DMS153 treated with DMSO at 0.1 percent for 48 hours (cell line): ENCODE measurements around the gene TECPR2.
"Not testable (repeated sequence)": the region's sequence is repeated elsewhere in the genome, so short reads cannot be mapped to it uniquely, and the experiment has no call there.

ENCODE experiments used
- DNase-seq: peaks from one replicate; lab custom pipeline; 2025; ENCODE audit not compliant: unreplicated experiment; lab: John Stamatoyannopoulos, UW

The TECPR2 gene

DNA sequence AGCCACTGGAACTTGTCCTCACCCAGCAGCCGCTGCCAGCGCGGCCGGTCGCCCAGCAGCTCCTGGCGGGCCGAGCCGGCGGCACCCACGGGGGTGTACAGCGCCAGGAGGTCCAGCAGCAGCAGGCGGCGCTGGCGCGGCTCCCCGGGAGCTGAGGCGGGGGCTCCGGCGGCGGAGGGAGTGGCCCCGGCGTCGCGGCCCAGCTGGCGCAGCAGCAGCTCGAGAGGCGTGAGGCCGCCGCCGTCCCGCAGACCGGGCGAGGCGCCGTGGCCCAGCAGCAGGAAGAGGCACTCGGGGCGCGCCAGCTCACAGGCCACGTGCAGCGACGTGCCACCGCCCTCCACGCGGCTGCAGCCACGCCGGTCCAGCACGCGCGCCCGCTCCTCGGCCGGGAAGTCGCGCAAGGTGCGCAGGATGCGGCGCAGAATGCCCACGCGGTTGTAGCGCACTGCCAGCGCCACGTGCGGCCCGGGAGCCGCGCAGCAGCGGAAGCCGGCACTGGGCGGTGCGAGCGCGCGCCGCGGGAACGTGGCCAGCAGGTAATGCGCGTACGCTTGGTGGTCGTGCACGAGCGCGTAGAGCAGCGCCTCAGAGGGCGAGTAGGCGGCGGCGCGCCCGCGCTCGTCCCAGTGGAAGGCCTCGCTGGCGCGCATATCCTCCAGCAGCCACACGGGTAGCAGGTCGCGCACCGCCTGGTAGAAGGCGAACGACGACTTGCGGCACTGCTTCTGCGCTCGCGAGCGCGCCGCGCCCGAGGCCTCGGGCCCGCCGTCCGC, 144.5 kb downstream of the TECPR2 start:
- no peak for DNase-seq

DNA sequence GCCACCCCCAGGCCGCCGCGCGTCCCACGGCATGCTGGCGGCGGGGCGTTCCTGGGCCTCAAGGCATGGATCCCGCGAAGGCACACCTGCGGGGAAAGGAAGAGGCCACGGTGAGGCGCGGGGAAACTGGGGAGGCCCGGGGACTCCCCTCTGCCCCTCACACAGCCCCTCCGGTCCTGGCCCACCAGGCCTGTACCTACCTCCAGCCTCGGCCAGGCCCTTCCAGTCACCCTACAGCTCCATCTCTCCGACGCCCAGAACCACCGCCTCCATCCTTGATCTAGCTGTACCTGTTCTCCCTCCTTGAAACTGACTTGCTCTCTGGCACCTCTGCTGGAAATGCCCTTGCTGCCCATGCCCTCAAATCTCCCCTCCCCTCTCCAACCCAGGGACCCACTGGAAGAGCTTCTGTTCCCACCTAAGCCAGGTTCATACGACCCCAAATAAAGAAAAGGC, 145.1 kb downstream of the TECPR2 start:
- DNase-seq, result no peak

DNA sequence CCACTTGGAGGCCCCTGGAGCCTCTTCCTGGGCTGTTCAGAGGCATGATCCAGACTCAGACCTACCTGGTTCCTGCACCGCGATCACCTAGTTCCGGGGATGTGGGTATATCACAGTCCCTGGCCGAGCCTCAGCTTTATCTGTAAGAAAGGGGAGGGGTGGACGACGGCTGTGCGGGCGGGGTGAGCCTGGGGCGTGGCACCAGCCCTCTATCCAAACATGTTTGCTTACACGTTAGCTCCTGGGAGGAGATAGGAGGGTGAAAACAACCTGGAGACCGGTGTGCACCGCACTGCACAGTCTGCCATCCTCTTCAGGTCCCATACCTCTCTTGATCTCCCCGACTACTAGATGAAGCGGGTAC, 145.7 kb downstream of the TECPR2 start:
- no peak for DNase-seq

DNA sequence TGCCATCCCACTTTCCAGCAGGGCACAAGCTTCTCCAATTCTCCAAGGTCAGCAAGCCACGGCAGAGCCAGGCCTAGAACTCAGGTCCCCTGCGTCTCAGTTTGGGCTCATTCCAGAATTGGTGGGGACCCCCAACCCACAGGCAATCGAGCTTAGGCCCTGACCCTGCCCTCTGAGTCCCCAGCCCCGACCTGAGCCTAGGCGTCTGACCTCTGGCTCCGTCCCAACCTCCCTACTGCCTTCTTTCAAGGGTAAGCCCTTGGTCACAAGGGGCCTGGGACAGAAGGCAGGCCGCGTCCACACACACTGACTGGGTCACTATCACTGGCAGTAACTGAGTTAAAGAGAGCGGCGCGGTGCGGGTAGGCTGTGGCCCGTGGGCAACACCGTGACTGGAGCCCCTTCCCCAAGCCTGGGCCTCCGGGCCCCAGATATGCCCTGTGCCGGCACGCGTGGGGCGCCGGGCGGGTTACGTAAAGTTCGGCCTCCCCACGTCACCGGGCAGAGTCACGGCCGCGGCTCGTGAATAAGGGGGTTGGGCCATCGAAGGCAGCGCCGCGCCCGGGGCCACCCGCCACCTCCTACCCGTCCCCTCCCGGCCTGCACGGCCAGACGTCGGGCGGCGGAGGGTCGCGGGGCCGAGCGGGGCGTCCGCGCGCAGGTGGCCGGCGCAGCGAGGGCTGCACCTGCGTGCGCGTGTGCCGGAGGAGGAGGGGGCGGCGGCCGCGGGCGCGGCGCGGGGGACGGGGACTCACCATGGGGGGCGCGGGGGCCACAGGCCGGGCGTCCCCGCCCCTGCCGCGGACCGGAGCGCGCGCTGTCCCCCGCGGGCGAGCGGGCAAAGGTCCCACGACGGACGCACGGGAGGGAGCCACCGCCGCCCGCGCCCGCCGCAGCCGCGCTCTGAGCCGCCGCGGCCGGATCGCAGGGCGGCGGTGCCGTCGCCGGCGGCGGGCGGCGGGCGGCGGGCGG, 146.3 kb downstream of the TECPR2 start:
- no peak for DNase-seq

DNA sequence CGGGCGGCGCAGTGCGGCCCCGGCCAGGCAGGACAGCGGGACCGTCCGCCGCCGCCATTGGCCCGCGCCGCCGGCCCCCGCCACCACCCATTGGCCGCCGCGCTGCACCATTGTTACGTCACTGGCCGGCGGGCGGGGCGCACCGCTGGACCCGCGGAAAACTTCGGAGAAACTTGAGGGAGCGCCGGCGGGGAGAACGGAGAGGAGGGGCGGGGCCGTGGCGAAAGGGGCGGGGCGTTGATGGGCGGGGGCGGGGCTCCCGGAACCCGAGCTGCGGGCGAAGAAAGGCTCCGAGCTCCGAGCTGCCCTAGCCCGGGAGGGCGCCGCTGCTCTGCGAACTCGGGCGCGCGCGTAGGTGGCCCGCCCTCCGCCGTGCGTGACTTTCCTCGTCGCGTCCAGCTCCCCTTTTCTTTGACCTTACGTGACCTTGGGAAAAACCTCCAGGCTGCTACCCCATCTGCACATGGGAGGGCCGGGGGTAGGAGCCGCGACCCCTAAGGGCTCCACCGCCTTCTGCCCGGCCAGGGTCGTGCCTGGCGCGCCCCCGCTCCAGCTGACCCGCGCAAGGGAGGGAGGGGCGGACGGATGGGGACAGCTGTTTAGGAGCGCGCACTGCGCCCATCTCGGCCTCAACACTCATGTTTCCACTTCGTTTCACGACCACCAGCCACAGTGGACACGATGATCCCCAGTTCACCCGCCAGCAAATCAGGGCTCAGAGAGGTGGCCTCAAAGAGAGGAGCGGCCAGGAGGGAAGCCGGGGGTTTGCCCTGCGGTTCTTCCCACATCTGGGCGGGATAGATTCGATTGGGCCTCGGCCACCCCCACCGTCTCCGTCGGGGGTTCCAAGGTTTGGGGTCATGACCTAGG, 147.2 kb downstream of the TECPR2 start, which contains the start of gene ANKRD9:
TSS of gene ANKRD9 (minus strand) at position 31 of the 870 bp plus-strand sequence. CDS start 1,887 bp downstream, outside the sequence.
- DNase-seq, result peak; percentile 42

DNA sequence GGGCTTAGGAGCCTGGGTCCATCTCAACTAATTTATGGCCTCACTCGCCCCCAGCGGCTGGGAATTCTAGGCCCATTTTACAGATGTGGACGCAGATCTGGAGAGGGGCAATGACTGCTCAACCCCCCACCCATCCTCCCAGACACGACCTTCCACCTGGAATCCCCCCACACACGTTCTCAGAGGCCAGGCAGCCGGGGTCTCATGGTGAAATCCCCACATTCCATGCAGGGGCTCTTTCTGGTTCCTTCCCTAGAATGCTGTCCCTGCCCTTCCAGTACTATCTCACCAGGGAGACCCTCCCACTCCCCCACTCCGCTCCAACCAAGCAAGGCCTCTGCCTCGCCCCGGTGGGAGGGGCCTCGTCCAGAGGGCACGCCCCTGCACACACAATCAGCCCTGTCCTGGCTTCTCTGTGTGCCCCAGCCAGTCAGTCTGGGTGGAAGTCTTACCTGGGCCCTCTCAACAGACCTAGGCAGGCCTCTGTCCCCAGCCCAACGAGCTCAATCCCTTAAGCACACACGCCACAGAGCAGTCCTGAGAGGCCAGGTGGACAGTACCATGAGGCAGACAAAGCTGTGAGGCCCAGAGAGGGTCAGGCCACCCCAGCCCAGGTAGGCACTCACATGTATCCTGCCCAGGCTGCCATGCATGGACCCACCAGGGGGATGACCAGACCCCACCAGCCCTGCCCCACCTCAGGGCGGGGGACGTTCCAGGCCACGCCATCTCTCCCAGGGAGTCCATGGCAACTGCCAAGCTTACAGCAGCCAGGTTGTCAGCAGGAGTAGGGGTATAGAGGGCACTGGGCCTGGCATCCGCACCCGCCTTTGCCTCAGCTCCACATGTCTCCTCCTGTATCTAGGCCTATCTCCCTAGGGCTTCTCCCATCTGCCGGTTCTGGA, 148.1 kb downstream of the TECPR2 start:
- no peak for DNase-seq

DNA sequence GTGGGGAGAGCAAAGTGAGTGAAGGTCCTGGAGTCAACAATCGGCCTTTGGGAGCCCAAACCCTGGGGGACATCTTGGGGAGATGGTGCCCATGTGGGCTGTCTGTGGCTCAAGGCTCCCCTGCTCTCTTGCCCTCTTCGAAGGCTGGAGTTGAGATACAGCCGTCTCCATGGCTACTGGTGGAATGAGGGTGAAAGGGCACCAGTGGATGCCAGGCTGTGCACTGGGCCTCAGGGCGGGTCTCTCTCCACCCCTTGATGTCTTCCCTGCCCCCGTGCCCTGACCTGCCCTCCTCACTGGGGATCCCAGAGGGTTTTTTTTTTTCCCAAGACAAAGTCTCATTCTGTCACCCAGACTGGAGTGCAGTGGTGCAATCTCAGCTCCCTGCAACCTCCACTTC, 148.8 kb downstream of the TECPR2 start:
- DNase-seq, result no peak

DNA sequence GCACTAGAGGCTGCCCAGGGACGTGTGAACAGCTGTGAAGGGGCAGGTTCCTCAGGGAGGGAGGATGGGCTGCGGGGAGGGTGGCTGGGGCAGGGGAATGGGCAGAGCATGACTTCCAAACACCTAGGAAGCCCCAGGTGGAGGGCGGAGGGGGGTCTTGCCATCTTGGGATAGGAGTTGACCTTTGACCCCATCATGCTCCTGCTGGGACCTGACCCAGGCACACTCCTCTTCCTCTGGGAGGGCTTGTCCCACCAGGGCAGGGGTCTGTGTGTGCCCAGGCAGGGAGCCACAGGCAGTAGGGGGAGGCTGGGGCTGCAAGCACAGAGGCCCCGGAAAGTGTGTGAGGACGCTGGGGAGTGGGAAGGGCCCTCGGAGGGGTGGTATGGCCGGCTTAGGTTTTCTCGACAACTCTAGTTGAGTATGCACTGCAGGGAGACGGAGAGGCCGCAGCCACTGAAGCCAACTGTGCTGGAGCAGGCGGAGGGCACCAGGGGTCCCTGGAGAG, 150.1 kb downstream of the TECPR2 start:
- no peak for DNase-seq

DNA sequence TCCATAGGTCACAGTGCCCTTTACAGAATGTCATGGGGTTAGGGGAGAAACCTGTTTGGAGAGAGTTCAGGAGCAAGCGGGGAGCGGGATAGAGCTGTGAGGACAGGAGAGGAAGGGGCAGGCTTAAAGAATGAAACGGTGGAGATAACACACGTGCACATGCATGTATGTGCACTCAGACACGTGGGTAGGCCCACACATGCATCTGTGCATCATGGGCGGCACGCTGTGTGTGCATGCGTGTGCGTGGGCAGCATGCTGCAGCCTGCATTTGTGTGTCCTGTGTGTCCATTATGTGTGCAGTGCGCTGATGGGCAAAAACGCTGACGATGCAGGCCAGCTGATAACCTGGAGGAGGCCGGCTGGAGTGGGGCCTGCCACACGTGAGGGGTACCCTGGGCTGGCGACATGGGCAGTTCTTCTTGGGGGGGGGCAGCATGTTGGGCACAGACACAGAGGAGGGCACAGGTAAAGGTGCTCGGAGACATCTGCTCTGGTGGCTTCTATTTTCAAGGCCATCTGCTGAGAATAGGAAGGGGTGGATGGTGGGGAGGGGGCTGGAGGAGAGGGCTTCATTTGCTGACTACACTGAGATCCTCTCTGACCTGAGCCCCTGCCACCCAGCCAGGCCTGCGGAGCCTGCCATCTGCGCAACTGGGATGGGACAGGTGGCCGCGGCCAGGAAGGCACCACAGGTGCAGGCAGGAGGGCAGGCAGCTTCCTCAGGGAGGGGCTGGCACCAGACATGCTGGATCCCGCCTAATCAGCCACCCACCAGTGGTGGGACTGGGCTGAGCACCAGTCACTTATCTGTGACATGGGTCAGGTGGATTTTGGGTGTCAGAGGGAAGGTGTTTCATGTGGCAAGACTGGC, 151.4 kb downstream of the TECPR2 start:
- no peak for DNase-seq

DNA sequence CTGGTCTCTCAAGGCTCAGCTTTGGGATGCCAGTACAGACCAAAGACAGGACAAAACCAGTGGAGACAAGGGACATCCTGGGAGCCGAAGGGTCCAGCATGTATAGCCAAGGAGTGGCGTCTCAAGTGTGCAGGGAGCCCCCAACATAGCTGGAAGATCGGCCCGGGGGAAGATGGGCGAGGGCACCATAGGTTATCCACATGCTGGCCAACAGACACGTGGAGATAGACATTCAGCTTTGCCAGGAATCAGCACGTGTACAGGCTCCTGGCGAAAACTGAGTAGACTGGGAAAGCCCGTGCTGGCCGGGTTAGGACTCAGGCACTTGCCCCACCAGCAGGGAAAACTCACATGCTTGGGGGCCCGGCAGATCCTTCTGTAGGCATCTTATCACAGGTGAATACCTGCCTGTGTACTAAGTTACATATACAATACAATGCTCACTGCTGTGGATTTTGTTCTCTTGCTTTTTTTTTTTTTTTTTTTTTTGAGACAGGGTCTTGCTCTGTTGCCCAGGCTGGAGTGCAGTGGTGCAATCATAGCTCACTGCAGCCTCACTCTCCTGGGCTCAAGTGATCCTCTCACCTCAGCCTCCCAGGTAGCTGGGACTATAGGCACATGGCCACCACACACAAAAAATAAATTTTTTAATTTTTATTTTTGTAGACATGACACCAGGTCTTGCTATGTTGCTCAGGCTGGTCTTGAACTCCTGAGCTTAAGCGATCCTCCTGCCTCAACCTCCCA, 152.4 kb downstream of the TECPR2 start:
- no peak for DNase-seq

DNA sequence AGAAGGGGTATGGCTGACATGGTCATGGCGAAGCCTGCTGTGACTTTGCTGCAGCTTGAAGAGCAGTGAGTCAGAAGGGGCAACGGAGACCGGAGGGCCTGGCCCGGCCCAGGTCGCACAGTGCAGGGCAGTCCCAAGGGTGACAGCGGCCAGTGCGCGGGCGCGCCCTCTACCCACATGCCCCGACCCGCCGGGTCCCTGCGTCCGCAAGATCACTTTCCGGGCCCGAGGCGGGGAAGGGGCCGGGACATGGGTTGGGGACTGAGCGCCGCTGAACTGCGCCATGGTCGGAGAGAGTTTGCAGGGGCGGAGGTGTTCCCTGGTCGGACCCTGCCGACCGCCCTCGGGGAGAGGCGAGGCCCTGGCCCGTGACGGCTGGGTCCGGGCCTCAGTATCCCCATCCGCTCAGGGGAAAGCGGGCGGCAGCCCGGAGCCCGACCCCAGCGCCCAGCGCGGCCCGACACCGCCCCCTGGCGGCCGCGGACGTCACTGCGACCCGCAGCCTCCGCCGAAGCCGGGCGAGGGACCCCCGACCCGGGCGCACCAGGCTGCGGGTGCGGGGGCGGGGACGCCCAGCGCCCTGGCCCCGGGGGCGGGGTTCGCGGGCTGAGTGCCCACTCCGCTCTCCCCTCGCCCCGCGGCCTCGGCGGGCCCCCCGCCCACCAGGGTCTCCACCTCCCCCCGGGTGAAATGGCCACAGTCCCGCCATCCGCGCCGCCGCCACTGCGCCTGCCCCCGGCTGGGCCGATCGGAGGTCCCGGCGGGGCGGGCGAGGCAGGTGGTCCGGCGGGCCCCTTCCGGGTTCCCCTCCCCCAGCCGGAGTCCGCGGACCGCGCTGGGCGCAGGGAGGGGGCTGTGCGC, 154.0 kb downstream of the TECPR2 start:
- no peak for DNase-seq

DNA sequence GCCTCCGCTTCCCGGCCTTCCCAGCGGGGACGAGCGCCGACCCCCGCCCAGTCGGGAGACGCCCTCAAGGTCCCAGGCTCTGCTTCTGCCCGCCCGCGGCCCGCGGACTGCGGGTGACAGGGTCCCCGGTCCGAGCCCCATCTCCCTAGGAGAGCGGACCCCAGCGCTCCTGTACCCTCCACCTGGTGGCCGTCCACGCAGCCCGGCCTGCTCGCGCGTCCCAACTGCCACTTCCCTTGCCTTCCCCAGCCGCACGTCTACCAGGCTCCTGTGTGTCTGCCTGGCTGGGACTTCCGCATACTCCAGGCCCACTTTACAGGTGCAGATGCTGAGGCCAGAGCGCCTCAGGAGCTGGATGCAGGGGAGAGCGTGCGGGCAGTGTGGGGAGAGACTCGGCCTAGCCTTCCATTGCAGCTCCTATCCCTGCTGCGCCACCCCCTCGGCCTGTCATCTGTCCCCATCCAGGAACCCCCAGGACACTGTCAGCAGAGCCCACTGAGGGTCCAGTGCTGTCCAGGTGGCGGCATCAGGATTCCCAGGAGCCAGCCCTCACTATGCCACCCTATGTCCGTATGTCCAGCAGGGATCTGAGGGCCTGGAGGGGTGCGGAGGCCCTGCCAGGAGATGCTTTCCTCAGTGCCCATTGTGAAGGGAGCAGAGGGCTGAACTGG, 154.8 kb downstream of the TECPR2 start:
- DNase-seq, result no peak

DNA sequence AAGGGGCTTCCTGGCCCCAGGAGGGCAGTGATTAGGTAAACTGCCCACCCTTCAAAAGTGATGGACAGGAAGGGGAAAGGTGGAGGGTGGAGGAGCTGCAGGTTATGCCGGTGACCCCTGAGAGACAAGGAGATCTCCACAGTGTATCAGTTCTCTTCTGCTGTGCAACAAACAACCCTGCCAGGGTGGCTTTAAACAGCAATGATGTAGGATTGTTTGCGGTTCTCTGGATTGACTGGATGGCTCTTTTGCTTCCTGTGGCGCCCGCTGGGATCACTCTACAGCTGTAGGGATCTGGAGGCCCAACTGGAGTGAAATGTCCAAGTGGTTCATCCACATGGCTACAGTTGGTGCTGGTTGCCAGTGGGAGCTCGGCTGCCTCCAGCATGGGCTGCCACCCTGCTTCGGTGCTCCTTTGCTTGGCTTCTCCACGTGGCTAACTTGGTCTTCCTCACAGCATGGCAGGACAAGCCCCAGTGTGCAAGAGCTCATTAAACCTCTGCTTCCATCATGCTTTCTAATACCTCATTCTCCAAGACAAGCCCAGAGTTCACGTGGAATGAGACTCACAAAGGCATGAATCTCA, 155.4 kb downstream of the TECPR2 start:
- no peak for DNase-seq

DNA sequence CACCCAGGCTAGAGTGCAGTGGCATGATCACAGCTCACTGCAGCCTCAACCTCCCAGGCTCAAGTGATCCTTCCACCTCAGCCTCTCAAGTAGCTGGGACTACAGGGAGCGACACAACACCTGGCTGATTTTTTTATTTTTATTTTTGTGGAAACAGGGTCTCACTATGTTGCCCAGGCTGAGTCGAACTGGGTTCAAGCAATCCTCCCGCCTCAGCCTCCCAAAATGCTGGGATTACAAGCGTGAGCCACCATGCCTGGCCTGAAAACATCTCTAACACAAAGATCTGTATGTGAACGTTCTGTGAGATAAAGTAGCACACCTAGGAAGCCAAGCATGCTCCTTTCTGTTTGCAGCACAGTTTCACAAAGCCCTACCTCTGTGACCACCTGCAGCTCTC, 157.0 kb downstream of the TECPR2 start:
- DNase-seq, result not testable (repeated sequence)

DNA sequence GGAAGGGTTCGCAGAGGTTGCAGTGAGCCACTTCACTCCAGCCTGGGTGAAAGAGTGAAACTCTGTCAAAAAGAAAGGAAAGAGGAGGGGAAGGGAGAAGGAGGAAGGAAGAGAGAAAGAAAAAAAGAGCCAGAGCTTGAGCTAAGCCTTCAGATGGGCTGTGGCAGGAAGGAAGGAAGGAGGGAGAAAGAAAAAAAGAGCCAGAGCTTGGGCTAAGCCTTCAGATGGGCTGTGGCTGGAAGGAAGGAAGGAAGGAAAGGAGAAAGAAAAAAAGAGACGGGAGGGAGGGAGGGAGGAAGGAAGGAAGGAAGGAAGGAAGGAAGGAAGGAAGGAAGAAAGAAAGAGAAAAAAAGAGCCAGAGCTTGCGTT, 160.4 kb downstream of the TECPR2 start:
- DNase-seq, result no peak
